ENCODE results near the gene DAPK1.

DAPK1 gene

GRCh38 chr9:87746186-87746585, 248.5 kb downstream of the DAPK1 start:
- TF ChIP-seq CTCF (IDR thresholded peaks at IDR 0.05; ENCODE audit: low read depth, low read length) = no peak
- DNase-seq (ENCODE audit: extremely low read depth, low read depth) = no peak

GRCh38 chr9:87748881-87749280, 251.2 kb downstream of the DAPK1 start:
- no peak for TF ChIP-seq CTCF (IDR thresholded peaks at IDR 0.05; ENCODE audit: low read depth, low read length)
- no peak for DNase-seq (ENCODE audit: extremely low read depth, low read depth)

GRCh38 chr9:87749335-87750035, 251.8 kb downstream of the DAPK1 start:
- no peak for DNase-seq (ENCODE audit: extremely low read depth, low read depth)
- no peak for TF ChIP-seq CTCF (IDR thresholded peaks at IDR 0.05; ENCODE audit: low read depth, low read length)

GRCh38 chr9:87750726-87751125, 253.1 kb downstream of the DAPK1 start:
- TF ChIP-seq CTCF (IDR thresholded peaks at IDR 0.05; ENCODE audit: low read depth, low read length) = no peak
- no peak for DNase-seq (ENCODE audit: extremely low read depth, low read depth)

- no peak for TF ChIP-seq CTCF (IDR thresholded peaks at IDR 0.05; ENCODE audit: low read depth, low read length)
Measured at GRCh38 chr9:87751423-87751822, 253.8 kb downstream of the DAPK1 start.

GRCh38 chr9:87751868-87752267, 254.2 kb downstream of the DAPK1 start:
- DNase-seq (ENCODE audit: extremely low read depth, low read depth) = no peak
- no peak for TF ChIP-seq CTCF (IDR thresholded peaks at IDR 0.05; ENCODE audit: low read depth, low read length)

More at GRCh38 chr9:87751423-87751822, 253.8 kb downstream of the DAPK1 start:
- no peak for DNase-seq (ENCODE audit: extremely low read depth, low read depth)

- TF ChIP-seq CTCF (IDR thresholded peaks at IDR 0.05; ENCODE audit: low read depth, low read length) = no peak
- no peak for DNase-seq (ENCODE audit: extremely low read depth, low read depth)
Measured at GRCh38 chr9:87753313-87753712, 255.6 kb downstream of the DAPK1 start.
